GDM1 (cell line): ENCODE results near the gene MSI1.

Source experiments
- DNase-seq: peaks from one replicate; lab custom pipeline; 2025; lab: John Stamatoyannopoulos, UW

The MSI1 gene

DNA sequence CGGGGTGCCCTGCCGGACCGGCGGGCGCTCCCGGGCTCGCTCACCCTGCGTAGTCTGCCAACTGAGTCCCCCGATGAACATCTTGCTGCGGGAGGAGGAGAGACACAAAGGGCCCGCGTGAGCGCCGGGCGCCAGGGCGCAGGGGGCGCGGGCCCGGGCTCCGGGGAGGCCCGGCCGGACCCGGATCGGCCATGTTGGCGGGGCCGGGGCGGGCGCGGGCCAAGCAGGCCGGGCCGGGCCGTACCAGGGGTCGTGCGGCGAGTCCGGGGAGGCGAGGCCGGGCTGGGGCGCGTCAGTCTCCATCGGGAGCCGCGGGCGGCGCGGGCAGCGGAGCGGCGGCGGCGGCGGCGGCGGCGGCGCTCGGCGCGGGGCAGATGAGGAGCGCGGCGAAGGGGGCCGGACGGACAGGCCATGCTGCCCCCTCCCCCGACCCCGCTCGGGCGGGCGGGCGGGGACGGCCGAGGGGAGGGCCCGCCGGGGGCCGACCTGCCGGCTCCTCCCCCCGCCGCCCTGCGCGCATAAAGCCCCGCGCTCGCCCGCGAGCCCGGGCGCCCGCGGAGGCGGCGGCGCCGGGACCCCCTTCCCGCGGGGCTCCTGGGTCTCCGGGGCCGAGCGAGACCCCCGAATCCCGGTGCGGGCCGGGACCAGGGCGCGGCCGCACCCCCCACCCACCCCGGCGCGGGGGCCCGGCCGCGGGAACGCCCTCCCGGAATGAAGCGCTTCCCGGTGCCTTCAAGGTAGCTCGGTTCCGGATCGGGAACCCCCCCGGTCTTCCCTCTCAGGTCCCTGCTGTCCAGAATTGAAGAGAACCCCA is at the start of gene MSI1:
MSI1 (minus strand) TSS at position 376 of the 814 bp plus-strand sequence; CDS start at position 303, 73 bp downstream.
- no peak for DNase-seq

- DNase-seq = no peak
These were observed 49.1 kb upstream of the MSI1 start for GRCh38 chr12:120417917-120418580.

DNA sequence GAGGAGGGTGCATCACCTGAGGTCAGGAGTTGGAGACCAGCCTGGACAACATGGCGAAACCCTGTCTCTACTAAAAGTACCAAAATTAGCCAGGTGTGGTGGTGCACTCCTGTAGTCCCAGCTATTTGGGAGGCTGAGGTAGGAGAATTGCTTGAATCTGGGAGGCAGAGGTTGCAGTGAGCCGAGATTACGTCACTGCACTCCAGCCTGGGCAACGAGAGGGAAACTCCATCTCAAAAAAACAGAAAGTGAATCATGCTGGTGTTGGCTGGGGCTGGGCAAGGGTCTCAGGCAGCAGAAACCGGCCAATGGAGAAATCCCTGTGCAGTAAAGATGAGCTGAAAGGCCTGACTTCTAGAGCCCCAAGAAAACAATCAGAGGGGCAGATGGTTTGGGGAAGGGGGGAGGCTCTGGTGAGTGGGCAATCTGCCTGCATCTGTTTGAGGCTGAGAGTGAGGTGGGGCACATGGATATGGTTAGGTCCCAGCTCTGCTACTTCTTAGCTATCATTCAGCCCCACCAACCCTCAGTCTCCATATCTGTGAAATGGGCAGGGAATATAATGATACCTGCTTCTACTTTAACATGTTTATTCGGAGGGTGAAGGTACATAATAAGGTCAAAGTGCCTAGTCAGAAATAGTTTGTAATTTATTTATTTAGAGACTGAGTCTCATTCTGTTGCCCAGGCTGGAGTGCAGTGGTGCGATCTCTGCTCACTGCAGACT is 47.7 kb upstream of the MSI1 start:
- no peak for DNase-seq

DNA sequence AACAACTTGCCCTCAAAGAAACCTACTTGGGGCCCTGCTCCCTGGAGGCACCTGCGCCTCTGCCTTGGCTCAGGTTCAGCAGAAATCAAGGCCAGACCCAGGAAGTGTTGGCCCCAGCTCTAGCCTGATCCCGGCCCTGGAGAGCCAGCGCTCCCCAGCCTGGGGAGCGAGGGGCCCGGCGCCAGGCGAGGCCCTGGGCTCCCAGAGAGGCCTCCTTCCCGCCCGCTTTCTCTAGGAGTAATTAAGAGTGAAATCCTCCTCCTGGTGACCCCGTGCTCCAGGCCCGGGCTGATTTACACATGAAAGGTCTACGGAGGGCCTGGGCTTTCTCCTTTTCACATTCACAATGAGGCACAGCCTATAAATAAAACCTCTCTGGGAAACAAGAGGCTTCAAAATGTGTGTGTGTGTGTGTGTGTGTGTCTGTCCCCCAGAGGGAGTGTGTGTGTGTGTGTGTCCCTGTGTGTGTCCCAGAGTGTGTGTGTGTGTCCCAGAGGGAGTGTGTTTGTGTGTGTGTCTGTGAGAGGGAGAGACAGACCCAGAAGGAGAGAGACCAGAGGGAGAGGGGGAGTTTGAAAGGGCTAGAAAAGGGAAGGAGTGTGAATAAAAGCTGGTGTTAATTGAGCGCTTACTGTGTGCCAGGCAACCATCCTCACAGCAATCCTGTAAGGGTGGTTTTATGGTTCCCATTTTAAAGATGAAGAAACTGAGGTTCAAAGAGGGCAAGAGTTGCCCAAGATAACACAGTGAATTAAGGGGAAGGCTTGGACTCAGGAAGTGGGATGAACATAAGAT is 45.1 kb upstream of the MSI1 start:
- no peak for DNase-seq

DNA sequence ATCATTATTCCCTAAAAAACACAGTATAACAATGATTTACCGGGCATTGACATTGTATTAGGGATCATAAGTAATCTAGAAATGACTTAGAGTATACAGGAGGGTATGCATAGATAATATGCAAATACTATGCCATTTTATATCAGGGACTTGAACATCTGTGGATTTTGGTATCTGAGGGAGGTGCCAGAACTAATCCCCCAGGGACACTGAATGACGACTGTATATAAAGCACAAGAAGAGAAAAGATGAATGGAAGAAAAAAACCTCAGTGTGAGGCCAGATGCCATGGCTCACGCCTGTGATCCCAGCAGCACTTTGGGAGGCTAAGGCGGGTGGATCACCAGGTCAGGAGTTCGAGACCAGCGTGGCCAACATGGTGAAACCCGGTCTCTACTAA is 43.5 kb upstream of the MSI1 start:
- DNase-seq = no peak

DNA sequence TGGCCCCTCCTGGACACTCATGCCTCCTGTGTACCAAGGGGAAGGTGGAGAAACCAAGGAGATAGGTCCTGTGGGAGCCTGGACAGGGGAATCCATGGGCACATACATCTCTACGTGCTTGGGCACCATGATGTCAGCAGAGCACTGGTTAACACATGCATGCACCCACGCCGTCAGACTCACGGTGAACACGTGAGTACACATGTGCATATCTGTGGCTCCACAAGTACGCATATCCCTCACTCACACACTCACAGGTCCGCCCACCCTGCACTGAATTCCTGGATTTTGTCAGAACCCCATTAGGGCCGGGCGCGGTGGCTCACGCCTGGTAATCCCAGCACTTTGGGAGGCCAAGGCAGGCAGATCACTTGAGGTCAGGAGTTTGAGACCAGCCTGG is 39.8 kb upstream of the MSI1 start:
- DNase-seq = no peak

GRCh38 chr12:120406553-120406952 is 37.6 kb upstream of the MSI1 start:
- no peak for DNase-seq

GRCh38 chr12:120406069-120406468 is 37.1 kb upstream of the MSI1 start:
- no peak for DNase-seq

DNA sequence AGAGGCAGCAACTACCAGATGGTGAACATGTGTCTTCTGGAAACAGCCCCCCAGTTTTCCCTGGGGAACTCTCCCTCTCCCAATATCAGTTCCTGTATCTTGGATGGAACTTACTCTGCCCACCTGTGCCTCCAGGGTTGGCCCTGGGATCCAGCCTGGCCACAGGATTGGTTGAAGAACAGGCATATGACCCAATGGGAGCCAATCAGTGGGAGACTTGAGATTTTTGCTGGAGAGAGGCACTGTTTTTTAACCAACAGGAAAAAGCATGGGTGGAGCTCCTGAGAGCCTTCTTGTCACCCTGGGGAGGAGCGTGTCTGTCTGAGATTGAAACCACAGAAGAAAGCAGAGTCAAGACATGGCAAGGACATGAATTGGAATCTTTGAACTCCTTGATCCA is 35.3 kb upstream of the MSI1 start:
- DNase-seq = no peak

DNA sequence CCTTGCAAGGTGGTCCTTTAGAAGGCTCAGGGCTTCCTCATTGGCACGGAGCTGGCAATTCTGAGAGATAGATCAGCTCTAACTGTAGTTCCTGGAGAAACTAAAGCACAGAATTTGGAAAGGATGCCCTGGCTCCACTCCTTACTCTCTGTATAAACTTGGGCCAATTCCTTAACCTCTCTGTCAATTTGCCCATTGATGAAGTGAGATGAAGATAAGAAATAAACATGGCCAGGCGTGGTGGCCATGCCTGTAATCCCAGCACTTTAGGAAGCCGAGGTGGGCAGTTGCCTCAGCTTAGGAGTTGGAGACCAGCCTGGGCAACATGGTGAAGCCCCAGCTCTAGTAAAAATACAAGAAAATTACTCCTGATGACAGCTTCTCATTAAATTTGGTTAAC is 34.9 kb upstream of the MSI1 start:
- no peak for DNase-seq

DNA sequence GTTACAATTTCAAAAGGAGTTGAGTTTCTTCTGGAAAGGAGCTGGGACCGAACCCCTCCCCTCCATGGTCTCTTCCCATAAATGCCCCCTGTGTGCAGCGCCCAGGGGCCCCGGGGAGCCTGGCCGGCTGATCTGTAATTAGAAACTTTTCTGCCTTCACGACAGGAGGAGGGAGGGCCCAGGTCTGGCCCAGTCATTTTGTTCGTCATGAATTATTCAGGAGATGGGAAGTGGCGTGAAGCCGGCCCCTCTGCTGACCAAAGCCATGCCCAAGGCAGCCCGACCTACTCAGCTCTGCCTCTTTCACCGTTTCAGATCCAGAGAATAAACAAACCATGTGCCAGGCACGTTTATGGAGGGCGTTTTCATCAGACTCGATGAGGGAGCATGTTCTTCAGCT is 33.3 kb upstream of the MSI1 start:
- DNase-seq = no peak

- DNase-seq = no peak
These were observed 30.6 kb upstream of the MSI1 start for GRCh38 chr12:120399531-120399930.

DNA sequence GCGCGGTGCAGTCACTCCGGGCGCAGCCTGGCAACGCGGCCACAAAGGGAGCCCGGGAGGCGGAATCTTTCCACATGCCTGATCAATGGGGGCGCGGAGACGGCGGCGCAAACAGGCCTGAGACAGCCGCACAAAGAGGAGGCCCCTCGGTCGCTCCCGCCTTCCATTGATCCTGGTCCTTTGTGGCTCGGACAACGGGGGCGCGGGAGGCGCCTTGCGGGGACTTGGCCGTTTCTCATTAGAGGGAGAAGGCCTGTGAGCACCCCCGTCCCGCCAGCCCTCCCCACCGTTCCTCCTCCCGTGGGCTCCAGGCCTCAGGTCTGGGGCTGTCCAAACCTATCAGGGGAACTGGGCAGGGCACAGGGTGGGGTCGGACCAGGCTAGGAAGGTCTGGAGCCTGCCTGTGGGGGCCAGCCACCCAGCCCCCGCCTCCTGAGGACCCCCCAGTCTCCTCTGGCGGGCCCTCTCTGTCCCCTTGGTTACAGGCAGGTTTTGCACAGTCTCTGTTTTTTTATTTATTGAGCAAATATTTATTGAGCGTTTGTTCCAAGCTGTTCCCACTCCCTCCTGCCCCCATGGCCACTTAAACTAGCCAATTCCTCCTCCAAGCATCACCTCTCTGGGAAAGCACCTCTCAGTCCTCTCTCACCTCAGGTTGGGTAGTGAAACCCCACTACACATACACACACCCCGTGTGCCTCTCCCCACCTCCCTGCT is 29.0 kb upstream of the MSI1 start:
- DNase-seq = no peak

- DNase-seq = no peak
These were observed 25.8 kb upstream of the MSI1 start for GRCh38 chr12:120394483-120395367.

- DNase-seq = no peak
These were observed 21.7 kb upstream of the MSI1 start for GRCh38 chr12:120390540-120391120.

- DNase-seq = no peak
These were observed 19.9 kb upstream of the MSI1 start for GRCh38 chr12:120388691-120389481.

- no peak for DNase-seq
These were observed 12.9 kb upstream of the MSI1 start for GRCh38 chr12:120381752-120382419.

- DNase-seq = no peak
These were observed 9.1 kb upstream of the MSI1 start for GRCh38 chr12:120378036-120378435.

- no peak for DNase-seq
These were observed 8.6 kb upstream of the MSI1 start for GRCh38 chr12:120377611-120378010.
